ENCODE results near the gene NR2F1-AS1.

Gene NR2F1-AS1

DNA sequence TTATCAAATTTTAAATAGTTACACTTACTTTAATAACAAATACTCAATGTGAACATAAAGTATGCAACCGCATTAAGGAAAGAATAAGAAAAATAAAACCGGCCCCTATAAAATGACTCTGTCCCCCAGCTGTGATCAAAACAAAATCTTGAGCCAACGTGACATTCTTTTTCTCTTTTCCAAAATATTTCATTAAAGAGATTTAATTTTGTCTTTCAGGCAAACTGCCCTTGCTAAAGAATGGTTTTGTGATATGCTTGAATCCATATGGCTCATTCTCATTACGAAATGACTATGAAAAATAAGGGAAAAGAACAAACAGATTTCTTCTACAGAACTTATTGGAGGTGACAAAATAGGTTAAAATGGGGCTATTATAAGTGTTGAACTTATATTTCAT lies 197.0 kb downstream of the NR2F1-AS1 start:
- no peak for ATAC-seq
- no peak for DNase-seq

DNA sequence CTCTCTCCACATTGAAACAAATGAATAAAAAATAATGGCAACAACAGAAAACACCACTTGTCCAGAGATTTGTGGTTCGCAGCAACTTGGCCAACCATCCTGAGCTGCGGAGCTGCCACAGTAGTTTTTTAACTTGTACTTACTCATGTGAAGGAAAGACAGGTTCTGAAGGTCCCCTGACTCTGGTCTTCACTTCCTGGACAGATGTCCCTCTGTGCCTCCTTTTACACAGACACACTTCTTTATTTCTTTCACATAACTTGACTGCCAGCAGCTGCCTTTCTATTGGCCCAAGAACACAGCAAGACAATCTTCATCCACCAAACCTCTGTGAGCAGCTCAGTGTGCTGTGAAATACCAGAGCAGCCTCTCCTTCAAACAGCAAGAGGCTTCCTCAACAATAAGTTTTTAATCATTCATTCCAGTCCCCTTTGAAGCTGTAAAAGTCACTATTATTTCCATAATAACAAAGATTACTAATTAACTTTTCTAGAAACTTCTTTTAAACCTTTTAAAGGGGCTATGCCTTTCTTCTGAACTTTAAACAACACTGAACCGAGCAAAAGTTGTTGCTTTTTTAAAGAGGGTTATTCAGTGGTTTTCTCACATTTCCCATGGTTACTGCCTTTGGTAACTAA lies 198.7 kb downstream of the NR2F1-AS1 start:
- DNase-seq: no peak
- no peak for ATAC-seq

DNA sequence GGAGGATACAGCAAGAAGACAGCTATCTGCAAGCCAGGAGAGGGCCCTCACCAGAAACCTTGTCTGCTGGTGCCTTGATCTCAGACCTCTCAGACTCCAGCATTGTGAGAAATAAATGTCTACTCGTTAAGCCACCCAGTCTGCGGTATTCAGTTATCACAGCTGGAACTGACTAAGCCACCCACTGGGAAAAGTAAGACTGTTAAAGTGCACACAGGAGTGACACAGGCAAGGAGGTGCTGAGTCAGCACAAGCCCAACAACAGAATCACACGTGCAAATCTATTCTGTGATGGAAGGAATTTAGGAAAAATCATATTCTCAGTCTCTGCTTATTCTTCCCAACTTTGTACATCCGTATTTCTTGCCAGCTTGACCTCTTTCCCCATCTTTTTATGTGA lies 200.0 kb downstream of the NR2F1-AS1 start:
- no peak for DNase-seq
- ATAC-seq: no peak

DNA sequence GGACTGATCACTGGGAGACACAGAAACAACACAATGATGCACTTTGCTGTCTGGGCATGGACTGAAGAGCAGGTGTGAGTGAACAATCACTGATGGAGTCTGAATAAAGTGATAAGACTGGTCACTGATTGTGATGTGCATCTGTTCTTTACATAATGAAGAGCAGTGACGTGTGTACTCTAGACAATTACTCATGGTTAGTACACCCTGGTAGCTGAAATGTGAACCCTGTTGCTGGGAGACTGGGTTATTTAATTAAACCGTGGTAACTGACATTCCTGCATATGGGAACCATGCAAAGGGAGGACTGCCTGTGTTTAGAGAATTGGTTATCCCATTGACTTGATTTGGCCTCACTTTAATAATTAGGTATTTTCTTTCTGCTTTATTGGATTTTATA lies 202.9 kb downstream of the NR2F1-AS1 start:
- ATAC-seq: no peak
- DNase-seq: no peak

DNA sequence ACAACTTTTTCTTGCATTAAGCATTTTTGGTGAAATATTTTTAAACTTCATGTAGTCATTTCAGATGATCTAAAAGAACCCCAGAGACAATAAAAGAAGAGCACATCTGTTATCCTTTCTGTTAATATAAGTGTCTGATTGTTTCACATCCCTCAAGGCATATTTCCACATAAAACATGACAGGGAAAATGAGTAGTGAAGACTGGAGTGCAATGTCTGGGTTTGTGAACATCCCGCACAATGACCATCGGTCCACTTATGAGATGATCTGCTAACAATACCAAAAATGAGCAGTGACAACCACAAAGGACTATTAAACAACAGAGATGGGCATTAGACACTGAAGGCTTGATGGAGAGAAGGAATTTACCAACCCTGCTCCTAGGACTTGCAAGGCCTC lies 209.1 kb downstream of the NR2F1-AS1 start:
- ATAC-seq: no peak
- DNase-seq: no peak

DNA sequence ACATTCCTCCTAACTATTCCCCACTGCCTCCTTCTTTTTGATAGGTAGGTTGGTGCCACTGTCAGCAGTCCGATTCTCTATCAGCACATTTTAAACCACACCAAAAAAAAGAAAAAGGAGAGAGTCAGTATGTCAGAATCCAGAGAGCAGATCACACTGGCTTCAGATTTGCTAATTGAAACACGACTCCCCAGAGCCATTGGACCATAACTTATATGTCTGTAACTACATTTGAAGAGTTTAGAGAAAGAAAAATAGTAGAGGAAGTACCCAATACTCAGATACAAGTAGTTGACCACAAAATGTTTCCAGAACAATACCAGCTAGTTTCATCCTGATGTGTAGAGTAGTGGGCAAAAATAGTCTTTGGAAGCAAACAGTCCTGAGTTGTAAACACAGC lies 216.6 kb downstream of the NR2F1-AS1 start:
- no peak for ATAC-seq
- no peak for DNase-seq

DNA sequence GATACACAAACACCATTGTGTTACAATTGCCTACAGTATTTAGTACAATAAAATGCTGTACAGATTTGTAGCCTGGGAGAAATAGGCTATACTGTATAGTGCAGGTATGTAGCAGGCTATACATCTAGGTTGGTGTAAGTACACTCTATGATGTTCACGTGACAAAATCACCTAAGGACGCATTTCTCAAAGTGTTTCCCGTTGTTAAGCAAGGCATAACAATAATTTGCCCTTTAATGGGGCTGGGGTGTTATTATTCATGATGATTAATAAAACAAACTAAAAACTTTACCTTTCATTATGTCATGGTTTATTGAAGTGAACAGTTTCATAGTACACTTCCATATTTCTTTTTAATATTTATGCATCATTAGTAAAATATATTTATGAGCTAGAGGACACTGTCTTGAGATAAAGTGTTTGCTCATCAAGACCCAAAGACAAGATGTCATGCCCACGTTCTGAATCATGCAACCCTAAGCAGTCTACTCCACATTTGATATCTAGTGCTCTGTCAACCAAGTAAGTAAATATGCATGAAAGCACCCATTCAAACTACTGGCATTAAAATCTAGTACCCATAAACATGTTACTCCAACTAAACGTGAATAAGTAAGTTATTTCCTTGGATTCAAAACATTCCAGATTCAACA lies 220.5 kb downstream of the NR2F1-AS1 start:
- DNase-seq (no peak), ATAC-seq (no peak)

DNA sequence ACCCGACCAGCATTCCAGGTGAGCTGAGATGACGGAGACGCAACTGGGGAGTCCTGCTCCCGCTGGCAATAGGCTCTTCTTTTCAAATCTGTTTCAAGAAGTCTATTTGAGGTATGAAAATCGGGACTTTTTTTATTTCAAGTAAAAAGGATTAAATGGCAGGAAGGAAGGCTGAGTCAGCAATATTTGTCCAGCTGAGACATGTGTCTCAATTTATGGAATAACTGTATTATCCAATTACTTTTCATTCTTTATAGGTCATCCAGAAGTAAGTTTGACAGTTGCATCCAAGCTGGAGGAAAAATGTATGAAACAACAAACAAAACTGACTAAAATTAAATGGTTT lies 221.1 kb downstream of the NR2F1-AS1 start:
- no peak for ATAC-seq
- no peak for DNase-seq

Measured in stimulated activated naive CD8-positive, alpha-beta T cell treated with anti-CD3 and anti-CD28 coated beads, Interleukin-15, Interleukin-2, amounts not matched to agents 100 U/mL and 50 U/mL, for 24 hours (primary cell).